ENCODE results near the gene BCL6B.
"Not testable (repeated sequence)": the region's sequence is repeated elsewhere in the genome, so short reads cannot be mapped to it uniquely, and the experiment has no call there.

The BCL6B gene, protein sequence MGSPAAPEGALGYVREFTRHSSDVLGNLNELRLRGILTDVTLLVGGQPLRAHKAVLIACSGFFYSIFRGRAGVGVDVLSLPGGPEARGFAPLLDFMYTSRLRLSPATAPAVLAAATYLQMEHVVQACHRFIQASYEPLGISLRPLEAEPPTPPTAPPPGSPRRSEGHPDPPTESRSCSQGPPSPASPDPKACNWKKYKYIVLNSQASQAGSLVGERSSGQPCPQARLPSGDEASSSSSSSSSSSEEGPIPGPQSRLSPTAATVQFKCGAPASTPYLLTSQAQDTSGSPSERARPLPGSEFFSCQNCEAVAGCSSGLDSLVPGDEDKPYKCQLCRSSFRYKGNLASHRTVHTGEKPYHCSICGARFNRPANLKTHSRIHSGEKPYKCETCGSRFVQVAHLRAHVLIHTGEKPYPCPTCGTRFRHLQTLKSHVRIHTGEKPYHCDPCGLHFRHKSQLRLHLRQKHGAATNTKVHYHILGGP
- 0.30 to 0.80 (median 0.51) reads per million in 4 donors for total RNA-seq

DNA sequence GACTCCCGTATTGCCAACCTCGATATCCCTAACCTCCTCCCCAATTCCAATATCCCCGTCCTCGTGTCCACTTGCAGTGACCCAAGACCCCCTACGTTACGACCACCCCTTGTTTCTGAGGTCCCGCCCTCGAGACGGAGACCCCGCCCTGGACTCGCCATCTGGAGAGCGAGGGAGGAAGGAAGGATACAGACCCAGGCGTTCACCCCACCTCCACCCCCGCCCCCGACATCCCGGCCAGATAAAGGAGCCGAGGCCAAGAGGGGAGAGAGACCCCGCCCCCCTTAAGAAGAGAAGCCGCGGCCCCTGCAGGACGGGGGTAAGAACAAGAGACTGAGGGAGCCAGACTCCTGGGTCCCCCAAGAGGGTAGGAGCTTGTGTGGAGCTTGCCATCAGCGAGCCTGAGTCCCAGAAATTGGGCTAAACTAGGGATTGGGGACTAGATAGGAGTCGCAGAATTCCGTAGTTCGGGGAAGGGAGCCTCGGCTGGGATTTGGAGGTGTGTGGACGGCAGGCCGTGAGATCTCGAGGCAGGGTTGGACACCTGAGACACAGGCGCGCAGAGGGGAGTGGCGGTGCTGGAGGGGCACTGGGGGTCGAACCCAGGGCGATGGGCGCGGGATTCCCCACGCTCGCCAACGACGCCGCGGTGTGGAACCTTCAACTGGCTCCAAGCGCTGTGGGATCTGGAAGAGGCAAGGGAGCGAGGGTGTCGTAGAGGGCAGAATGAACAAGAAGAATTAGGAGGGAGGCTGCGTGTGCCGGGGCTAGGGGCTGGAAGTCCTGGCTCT is at the start of gene BCL6B:
Gene BCL6B, plus strand, starts transcription at position 270 of the 791 bp plus-strand sequence. CDS start 622 bp downstream, outside the sequence.
- no peak for DNase-seq

DNA sequence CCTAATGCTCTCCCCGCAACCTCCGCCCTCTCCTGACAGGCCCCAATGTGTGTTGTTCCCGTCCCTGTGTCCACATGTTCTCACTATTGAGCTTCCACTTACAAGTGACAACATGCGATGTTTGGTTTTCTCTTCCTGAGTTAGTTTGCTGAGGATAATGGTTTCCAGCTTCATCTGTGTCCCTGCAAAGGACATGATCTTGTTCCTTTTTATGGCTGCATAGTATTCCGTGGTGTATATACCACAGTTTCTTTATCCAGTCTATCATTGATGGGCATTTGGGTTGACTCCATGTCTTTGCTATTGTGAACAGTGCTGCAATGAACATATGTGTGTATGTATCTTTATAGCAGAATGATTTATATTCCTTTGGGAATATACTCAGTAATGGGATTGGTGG is 43.4 kb upstream of the BCL6B start:
- DNase-seq, result not testable (repeated sequence)

GRCh38 chr17:6981426-6981825 is 41.4 kb upstream of the BCL6B start:
- DNase-seq, result no peak

GRCh38 chr17:6985266-6985665 is 37.6 kb upstream of the BCL6B start:
- DNase-seq, result no peak

- no peak for DNase-seq
These were observed 36.2 kb upstream of the BCL6B start for GRCh38 chr17:6986676-6987075.

- no peak for DNase-seq
These were observed 33.1 kb upstream of the BCL6B start for GRCh38 chr17:6989779-6990178.

- not testable (repeated sequence) for DNase-seq
These were observed 29.2 kb upstream of the BCL6B start for GRCh38 chr17:6993613-6994056.

DNA sequence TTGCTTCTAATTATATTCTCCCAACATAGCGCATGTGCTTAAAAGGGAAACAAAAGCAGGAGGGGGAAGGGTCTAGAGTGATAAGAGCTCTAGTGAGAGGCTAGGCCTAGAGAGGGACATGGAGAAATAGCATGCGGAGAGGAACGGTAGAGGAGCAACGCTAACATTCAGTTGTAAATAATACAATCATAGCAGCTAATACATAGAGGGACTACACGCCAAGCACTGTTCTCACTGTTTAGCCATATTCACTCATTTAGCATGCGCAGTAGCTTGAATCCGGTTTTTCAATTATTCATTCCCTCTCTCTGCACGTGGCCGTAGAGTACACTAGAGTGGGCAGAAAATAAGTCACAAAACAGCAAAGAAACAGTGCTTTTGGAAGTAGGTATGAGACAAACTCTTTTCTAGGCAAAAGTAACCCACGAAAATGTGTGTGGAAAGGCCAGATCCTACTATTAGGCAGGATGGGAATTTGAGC is 28.7 kb upstream of the BCL6B start:
- no peak for DNase-seq

GRCh38 chr17:6994666-6995256 is 28.1 kb upstream of the BCL6B start:
- no peak for DNase-seq

GRCh38 chr17:6995500-6996255 is 27.2 kb upstream of the BCL6B start, which contains the start of gene ALOX12:
Gene ALOX12 (plus strand): TSS chr17:6996049. CDS start chr17:6996118, 69 bp downstream.
- no peak for DNase-seq

- DNase-seq, result no peak
These were observed 26.4 kb upstream of the BCL6B start for GRCh38 chr17:6996256-6997011.

DNA sequence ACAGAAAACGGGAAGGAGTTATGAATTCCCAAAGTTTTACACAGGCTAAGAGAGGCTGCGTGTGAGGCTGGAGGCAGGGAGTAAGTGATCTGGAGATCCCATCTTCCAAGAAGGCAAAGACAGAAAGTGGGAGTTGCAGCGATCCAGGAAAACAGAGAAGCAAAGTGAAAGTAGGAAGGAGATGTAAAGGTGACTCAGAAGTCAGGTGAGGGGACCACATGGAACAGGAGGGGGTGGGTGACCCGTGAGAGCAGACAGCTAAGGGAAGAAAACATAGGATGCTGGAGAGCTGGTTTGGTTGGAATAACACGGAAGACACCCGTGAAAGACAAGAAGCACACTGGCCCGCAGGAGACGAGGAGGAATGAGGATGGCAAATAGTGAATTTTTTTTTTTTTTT is 25.7 kb upstream of the BCL6B start:
- no peak for DNase-seq

- no peak for DNase-seq
These were observed 23.9 kb upstream of the BCL6B start for GRCh38 chr17:6998855-6999508.

GRCh38 chr17:7001318-7001961 is 21.4 kb upstream of the BCL6B start:
- peak in 2 of 5 donors; percentile 24 to 44 for DNase-seq

DNA sequence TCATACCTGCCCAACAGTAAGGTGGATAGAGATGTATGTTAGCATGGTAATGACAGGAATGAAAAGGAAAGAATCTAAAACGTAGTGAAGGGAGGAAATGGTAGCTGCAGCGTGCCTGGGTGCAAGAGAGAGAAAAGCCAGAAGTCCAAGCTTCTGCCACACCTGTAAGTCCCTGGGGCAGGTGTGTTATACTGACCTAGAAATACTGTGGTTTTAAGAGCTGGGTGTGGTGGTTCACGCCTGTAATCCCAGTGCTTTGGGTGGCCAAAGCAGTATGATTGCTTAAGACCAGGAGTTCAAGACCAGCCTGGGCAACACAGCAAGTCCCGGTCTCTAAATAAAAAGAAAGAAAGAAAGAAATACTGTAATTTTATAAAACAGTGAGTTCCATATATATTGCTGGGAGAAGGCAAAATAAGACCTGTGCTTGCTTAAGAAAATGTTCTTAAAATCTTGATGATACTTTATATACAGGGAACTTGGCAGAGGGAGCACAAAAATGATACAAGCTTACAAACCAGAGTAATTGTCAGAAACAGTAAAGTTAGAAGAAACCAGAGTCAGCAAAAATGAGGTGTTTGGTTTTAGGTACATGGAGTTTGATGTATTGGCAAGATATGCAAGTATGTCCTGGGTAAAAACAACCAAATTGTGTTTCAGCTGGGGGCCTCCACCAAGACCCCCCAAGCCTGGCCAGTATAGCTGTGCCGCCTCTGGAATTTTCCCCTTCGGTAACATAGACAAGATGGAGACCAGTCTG is 20.4 kb upstream of the BCL6B start:
- DNase-seq, result no peak

- no peak for DNase-seq
These were observed 19.1 kb upstream of the BCL6B start for GRCh38 chr17:7003745-7004144.

DNA sequence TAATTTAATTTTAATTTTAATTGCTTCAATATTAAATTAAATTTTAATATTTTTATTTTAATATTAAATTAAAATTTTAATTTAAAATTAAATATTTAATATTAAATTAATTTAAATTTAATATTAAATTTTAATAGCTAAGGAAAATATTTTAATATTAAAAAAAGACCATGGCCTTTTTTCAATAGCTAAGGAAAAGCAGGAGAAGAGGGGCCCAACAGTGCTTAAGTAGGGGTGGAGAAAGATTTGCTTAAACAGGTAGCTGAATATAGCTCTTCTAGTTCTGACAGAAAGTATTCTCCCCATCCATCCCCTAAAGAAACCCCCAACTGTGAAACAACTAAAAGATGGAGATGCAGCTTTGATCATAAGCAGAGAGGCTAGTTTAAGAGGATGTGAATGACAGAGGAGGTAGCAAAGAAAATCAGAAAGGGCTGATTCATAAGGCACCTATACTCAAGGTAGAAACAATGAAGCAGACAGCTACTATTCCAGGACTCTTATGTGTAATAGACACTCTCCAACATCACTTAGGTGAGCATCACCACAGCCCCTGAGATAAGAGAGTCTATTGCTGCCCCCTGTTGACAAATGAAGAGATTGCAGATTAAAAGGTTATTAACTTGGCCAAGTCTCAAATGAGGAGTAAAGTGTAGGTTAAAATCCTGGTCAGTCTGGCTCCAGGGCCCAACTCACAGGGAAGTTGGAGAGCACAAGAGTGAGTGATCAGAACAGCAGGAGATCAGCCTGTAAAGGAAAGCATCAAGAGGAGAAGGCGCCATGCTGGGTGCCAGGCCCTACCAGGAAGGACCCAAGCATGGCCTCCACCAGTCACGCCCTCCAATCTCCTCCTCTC is 18.2 kb upstream of the BCL6B start:
- DNase-seq, result peak in 2 of 5 donors; percentile 40 to 78

DNA sequence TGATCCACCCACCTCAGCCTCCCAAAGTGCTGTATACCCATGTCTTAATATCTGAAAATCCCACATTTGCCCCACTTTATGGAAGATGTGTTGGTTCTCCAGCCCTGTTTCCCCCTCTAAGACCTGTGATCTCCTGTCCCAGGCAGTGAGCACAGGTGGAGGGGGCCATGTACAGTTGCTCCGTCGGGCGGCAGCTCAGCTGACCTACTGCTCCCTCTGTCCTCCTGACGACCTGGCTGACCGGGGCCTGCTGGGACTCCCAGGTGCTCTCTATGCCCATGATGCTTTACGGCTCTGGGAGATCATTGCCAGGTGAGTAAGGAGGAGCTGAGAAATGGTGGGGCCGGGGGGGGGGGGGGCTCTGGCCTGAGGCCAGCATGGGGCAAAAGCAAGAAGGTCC is 17.1 kb upstream of the BCL6B start:
- DNase-seq, result no peak
